ENCODE results near the gene GLT8D1.
"Not testable (repeated sequence)": the region's sequence is repeated elsewhere in the genome, so short reads cannot be mapped to it uniquely, and the experiment has no call there.

Gene GLT8D1

GRCh38 chr3:52681596-52681995 lies 24.0 kb downstream of the GLT8D1 start:
- no peak for DNase-seq

DNA sequence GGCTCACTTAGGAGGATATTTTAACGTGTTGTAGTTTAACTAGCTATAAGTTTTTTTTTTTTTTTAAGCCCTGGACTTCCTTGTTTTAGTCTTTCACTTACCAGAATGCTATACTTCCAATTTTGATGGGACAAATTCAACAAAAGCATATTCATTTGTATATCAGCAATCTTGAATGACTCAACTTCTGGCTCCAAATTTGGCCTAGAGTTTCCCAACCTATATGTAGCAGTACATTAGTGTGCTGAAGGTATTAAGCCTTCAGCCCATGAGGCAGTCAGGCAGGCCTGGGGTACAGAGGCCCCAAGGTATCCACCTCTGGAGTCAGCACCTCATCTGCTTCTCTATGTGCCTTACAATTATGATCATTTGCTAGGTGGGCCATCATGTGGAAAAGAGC lies 25.8 kb downstream of the GLT8D1 start:
- no peak for DNase-seq

DNA sequence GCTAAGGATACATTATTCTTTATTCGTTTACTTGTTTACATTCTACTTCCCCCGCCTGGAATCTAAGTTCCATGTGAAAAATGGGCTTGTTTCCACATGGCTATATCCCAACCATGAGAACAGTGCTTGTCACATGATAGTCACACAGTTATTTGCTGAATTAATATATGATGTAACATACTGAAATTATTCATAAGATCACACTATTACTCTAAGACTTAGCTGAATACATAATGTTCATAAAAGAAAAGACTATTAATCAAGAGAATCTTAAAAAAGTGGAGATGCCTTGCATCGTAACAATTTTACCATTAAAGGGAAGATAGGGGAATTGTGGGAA lies 26.4 kb downstream of the GLT8D1 start:
- no peak for DNase-seq

DNA sequence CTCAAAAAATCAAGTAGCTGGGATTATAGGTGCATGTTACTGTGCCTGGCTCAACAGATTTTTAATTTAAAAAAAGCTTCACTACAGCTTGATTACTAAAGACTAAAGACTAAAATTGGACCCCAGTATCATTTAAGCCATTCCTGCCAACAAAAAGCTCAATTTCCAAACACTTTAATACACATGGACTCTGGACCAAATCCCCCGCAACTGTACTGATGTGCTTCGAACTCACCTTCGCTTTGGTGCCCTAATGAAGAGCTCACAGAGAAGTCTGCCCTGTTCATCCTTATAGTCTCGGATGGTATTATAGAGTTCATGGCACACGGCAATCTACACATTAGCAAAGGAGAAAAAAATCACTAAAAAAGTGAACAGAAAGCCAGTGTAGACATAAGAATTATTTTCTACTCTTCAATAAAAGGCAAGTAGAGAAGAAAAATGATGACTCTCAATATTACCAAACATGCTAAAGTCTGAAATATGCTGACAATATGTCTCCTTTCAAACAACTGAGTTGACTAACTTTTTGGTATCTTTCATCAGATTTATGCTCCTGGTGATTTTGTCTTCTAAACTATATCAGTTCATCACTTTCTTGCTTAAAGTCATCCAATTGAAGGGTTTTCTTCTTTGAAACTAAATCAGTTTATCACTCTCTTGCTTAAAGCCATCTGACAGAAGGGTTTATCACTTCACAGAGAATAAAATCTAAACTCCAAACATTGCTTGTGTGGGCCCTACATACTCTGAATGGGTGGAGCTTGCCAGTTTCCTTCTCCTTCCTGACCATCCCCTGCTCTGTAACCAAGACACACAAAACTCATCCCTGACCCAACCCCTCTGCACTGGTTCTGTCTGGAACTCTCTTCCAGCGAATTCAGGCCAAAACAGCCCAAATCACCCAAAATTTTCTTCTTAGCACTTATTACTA lies 27.1 kb downstream of the GLT8D1 start:
- DNase-seq, result no peak

GRCh38 chr3:52676201-52676600 lies 29.4 kb downstream of the GLT8D1 start:
- DNase-seq, result not testable (repeated sequence)

DNA sequence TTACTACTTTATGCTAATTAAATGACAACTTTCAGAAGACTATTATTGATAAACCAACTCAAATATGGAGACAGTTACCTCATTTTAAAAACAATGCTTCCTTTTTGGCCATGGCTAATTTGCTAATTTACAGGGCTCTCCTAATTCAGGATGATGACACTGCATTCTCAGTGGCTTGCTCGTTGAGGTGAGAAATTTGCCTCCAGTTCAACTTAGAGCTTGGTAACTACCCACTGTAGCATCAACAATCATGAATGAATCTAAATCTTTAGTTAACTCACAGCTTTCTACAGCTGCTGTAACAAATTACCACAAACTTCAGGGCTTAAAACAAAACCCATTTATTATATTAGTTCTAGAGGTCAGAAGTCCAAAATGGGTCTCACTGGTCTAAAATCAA lies 33.9 kb downstream of the GLT8D1 start:
- no peak for DNase-seq

DNA sequence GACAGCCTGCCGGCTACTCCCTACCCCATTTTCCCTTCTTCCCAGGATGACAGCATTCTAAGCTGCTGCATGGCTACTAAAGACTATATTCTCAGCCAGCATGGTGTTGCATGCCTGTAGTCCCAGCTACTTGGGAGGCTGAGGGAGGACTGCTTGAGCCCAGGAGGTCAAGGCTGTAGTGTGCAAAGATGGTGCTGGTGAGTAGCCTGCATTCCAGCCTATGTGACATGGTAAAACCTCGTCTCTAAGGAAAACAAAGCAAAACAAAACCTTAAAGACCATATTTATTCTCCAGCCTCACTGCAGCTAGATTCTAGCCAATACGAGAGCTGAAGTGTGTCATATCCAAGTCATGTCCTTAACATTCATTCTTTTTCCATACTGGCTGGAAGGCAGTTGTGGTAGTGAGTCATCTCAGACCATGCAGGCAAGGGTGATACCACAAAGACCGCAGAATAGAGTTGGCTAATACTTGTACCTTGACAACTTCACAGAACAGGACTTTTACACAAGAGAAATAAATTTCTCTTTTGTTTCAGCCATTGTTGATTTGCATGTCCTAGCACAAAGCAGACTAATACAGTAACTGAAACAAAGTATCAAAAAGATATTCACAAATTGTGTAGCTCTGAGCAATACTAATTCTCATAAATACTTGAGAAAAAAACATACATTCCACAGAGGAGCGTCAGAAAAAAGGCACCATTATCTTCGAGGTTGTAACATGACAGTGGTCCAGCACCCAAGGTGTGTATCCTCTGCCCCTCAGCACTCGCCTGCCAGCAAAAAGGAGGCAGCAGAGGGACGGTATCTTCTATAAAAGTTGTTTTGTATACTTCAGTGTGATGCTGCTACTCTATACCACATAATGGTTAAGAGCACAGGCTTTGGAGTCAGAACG lies 34.7 kb downstream of the GLT8D1 start:
- no peak for DNase-seq

DNA sequence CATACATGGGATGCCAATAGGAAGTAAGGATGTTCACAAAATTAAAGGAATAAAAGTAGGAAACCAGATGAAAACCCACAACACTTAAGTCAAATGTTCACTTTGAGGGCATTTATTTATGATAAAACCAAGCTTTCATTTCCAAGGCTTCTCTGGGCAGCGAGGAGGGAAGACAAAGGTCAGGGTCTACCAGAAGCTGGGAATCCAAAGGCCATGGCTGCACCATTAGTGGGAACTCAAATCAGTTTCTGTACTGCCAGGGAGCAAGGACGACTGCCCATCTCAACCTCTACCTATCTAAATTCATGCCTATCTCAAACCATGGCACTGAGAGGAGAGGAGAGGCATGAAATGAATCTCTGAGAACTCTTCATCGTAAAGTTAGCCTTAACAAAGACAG lies 42.5 kb downstream of the GLT8D1 start:
- no peak for DNase-seq

DNA sequence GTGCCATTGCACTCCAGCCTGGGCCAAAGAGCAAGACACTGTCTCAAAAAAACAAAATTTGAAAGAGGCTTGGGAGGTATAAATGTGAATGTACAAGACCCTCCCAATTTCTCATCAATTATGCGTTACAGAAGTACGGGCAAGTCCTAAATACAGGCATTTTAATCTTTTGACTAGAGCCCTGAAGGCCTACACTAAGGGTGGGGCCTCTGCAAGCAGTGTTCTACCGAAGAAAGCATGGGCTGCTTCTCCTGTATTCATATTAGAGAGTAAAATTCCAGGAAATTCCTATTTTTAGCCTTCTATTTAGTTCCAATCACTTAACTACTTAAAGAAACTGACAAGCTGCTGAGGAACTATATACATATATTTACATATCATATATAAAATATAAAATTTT lies 45.5 kb downstream of the GLT8D1 start:
- DNase-seq, result no peak

GRCh38 chr3:52655895-52656294 lies 49.7 kb downstream of the GLT8D1 start:
- no peak for DNase-seq

DNA sequence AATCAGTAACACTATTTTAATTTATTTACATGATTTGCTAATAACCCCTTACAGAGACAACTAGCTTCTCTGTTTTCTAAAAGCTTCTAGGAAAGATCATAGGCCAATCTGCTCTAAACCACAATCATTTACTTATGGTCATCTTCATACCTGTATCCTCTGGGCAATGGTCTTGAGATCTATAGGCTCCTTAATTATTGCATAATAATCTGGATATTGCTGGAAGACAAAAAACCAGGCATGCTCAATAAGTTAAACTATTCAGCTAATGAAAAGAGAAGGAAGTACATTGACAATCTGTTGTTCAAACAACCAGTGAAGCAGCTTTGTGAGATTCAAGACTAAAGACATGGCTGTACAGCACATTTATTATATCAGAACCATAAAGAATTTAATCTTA lies 54.0 kb downstream of the GLT8D1 start:
- no peak for DNase-seq

- DNase-seq, result no peak
Observed at GRCh38 chr3:52650439-52650838, 55.2 kb downstream of the GLT8D1 start.

DNA sequence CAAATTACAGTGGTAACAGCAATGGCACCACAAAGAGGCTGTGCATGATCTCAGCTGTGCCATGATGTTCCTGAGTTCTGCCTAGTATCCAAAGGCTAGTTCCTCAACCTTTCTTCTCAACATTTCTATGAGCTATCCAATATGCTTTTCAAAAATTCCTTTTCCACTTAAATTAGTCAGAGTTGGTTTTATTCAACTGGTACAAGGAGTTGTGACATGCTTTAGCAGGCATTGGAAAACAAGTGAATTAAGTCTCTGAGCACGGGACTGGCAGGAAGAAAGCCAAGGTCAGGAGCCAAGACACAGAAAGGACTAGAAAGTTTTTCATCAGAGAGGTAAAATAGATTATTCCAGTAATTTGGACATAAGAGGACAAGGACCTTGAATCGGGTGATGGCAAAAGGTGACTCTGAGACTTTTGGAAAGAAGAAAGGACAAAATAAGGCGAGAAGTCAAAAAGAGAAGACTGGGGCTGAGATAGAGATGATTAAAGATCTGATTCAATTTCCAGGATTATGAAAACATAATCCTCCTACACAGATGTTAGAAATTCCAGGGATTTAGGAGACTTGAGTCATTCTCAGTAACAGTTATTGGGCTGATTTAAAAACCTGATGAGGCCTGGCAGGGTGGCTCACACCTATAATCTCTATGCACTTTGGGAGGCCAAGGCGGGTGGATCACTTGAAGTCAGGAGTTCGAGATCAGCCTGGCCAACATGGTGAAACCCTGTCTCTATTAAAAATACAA lies 56.0 kb downstream of the GLT8D1 start:
- DNase-seq, result no peak

GRCh38 chr3:52645549-52645948 lies 60.0 kb downstream of the GLT8D1 start:
- no peak for DNase-seq
